NK-92 (cell line): ENCODE measurements around the gene EID1.

Experiments used
- DNase-seq: peaks from one replicate; lab custom pipeline; 2025; ENCODE audit not compliant: unreplicated experiment; lab: John Stamatoyannopoulos, UW

The EID1 gene

GRCh38 chr15:48868536-48868935, 9.4 kb upstream of the EID1 start:
- no peak for DNase-seq

GRCh38 chr15:48869966-48870365, 8.0 kb upstream of the EID1 start:
- DNase-seq, result no peak

- DNase-seq, result no peak
Measured at GRCh38 chr15:48871542-48871941, 6.4 kb upstream of the EID1 start.

GRCh38 chr15:48872632-48873031, 5.3 kb upstream of the EID1 start:
- DNase-seq, result no peak

GRCh38 chr15:48875241-48875960, 2.5 kb upstream of the EID1 start:
- no peak for DNase-seq

GRCh38 chr15:48876057-48876456, 1.9 kb upstream of the EID1 start:
- DNase-seq, result no peak

- no peak for DNase-seq
Measured at GRCh38 chr15:48880070-48880634, 2.2 kb downstream of the EID1 start.

GRCh38 chr15:48883699-48884098, 5.8 kb downstream of the EID1 start:
- no peak for DNase-seq

- no peak for DNase-seq
Measured at GRCh38 chr15:48887144-48887543, 9.2 kb downstream of the EID1 start.

- DNase-seq, result no peak
Measured at GRCh38 chr15:48888191-48888590, 10.3 kb downstream of the EID1 start.

- no peak for DNase-seq
Measured at GRCh38 chr15:48888836-48889235, 10.9 kb downstream of the EID1 start.

GRCh38 chr15:48889925-48890324, 12.0 kb downstream of the EID1 start:
- DNase-seq, result no peak

- no peak for DNase-seq
Measured at GRCh38 chr15:48890375-48890972, 12.5 kb downstream of the EID1 start.

- DNase-seq, result no peak
Measured at GRCh38 chr15:48891232-48891765, 13.4 kb downstream of the EID1 start.

- no peak for DNase-seq
Measured at GRCh38 chr15:48893311-48893710, 15.4 kb downstream of the EID1 start.

GRCh38 chr15:48896869-48897814, 19.2 kb downstream of the EID1 start:
- no peak for DNase-seq

GRCh38 chr15:48898032-48898431, 20.1 kb downstream of the EID1 start:
- DNase-seq, result no peak

- DNase-seq, result no peak
Measured at GRCh38 chr15:48898446-48898845, 20.5 kb downstream of the EID1 start.

GRCh38 chr15:48899793-48900192, 21.9 kb downstream of the EID1 start:
- DNase-seq, result no peak

GRCh38 chr15:48904758-48905157, 26.8 kb downstream of the EID1 start:
- no peak for DNase-seq

GRCh38 chr15:48905216-48905615, 27.3 kb downstream of the EID1 start:
- DNase-seq, result no peak
